Type B pancreatic cell (in vitro differentiated cells): ENCODE measurements around the gene FOXG1. TPM values are rescaled to one million over a fixed set of nuclear protein-coding genes. Genes with fewer than 3 reads are reported as not detected.

Source experiments
- DNase-seq: peaks from one replicate; pipeline ENCODE4 v3.0.0; 2021; ENCODE audit warnings: mixed read lengths; ENCODE audit not compliant: unreplicated experiment; ENCODE audit errors: extremely low spot score
- H3K27ac Mint-ChIP-seq: 2 replicates; pipeline ENCODE4 v1.8.0; 2021; ENCODE audit warnings: mild to moderate bottlenecking, mixed read lengths
- H3K27me3 Mint-ChIP-seq: 2 replicates; pipeline ENCODE4 v1.8.0; 2021; ENCODE audit warnings: mixed read lengths
- H3K36me3 Mint-ChIP-seq: 2 replicates; pipeline ENCODE4 v1.8.0; 2021; ENCODE audit warnings: mixed read lengths
- H3K4me1 Mint-ChIP-seq: one replicate; pipeline ENCODE4 v1.8.0; 2021; ENCODE audit warnings: mixed read lengths; ENCODE audit not compliant: unreplicated experiment
- H3K4me3 Mint-ChIP-seq: 2 replicates; pipeline ENCODE4 v1.8.0; 2021; ENCODE audit warnings: mild to moderate bottlenecking, mixed read lengths
- H3K9me3 Mint-ChIP-seq: 2 replicates; pipeline ENCODE4 v1.8.0; 2021; ENCODE audit warnings: mixed read lengths
- total RNA-seq: library from RNA; stranded (reverse); gene quantifications from 2 replicates; pipeline ENCODE4 v1.2.1, GENCODE V29; 2021; ENCODE audit warnings: low replicate concordance
- TF ChIP-seq, protein P1 (sequence below): fragments of 200-600 bp; sonication (generic); conservative IDR thresholded peaks from 2 replicates; pipeline ENCODE4 v1.5.0; 2021; ENCODE audit warnings: antibody characterized with exemption, mild to moderate bottlenecking

FOXG1 gene
- total RNA-seq, 1 donor from 2014 or later = 1.7 TPM

DNA sequence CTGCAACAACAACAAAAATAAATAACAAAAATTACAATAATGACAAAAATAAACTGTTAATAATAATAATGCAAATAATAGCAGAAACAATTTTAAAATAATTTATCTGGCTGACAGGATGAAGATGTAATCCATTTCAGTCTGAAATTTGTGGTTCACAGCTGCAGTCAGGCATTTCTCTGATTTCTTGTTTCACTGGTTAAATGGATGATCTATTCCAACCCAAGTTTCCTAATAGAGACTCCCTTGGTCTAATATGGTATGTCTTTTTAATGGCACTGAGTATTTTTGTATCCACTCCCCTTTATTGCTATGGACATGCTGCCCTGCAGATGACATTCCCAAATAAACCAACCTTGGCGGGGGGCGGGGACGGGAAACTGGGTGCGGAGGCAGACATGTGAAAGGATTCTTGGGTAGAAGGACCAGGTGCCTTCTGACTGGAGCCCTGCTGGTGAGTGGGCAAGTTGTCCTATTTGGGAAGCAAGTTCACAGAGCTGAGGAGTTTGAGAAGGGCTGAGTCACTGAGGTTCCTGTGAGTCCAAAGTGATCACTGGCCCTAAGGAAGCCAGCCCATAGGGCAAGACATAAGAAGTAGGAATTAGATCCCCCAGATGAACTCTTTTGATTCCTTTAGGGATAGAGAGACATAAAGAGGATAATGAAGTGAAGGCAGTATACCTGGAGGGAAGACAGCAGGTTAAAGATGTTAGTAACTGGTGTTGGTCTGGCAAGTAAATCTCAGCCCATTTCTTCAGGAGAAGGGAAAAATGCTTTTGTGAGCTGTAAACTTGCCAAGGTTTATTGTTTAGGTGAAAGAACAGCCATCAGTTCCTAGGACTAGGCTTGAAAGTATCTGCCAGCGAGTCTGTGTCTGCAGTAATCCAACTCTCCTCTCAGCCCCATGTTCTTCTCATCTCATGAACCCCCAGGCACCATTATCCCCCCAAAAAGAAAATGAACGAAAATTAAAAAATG is 14.5 kb downstream of the FOXG1 start:
- H3K4me3 Mint-ChIP-seq = no peak overlapping the region
- H3K27me3 Mint-ChIP-seq = peaks cover 100% of the 10 kb centered on the region
- TF ChIP-seq, protein P1, sequence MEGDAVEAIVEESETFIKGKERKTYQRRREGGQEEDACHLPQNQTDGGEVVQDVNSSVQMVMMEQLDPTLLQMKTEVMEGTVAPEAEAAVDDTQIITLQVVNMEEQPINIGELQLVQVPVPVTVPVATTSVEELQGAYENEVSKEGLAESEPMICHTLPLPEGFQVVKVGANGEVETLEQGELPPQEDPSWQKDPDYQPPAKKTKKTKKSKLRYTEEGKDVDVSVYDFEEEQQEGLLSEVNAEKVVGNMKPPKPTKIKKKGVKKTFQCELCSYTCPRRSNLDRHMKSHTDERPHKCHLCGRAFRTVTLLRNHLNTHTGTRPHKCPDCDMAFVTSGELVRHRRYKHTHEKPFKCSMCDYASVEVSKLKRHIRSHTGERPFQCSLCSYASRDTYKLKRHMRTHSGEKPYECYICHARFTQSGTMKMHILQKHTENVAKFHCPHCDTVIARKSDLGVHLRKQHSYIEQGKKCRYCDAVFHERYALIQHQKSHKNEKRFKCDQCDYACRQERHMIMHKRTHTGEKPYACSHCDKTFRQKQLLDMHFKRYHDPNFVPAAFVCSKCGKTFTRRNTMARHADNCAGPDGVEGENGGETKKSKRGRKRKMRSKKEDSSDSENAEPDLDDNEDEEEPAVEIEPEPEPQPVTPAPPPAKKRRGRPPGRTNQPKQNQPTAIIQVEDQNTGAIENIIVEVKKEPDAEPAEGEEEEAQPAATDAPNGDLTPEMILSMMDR = no peak
- no peaks in the 10 kb centered on the region for H3K36me3 Mint-ChIP-seq
- H3K9me3 Mint-ChIP-seq = no peaks in the 10 kb centered on the region
- H3K27ac Mint-ChIP-seq = no peak overlapping the region
- no peak for DNase-seq
- H3K4me1 Mint-ChIP-seq = peaks cover 8% of the 10 kb centered on the region

DNA sequence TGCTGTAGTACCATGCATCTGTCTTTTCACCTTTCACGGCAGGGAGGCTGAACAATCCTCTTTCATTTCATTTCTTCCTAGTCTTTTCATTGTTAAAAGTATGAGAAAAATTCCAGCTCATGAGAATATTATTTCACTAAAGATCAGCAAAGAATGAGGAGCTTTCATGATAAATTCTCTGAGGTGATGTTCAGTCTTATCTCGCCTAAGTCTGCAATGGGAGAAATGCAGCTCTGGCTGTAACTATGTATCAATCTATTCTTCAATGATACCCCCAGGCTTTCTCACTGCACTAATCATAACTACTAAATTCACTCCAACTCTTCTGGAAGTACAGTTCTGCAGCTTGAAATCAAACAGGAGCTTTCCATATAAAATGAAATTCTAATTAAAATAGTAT is 15.7 kb downstream of the FOXG1 start:
- Mint-ChIP-seq H3K4me1 (peaks cover 8% of the 10 kb centered on the region), H3K27me3 (peaks cover 96% of the 10 kb centered on the region), H3K4me3 (no peak overlapping the region), H3K27ac (no peak overlapping the region), H3K9me3 (no peaks in the 10 kb centered on the region), H3K36me3 (no peaks in the 10 kb centered on the region)
- no peak for DNase-seq
- TF ChIP-seq, protein P1 = no peak

DNA sequence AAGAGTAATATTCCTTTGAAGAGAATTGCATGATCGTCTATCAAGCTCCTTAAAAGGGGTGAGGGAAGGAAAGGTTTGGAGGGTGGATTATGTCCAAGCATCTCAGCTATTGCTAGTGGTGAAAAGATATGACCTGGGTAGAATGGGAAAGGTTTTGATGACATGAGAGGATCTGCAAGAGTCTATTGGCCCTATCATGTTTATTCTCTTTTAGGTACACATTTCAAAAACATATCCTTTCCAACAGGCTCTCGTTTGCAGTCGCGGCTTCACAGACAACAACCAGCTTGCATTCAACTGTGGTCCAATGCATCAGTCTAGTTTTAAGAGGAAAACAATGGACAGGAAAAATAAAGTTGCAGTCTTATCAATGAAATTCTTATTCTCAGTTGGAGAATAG is 17.1 kb downstream of the FOXG1 start:
- DNase-seq = no peak
- TF ChIP-seq, protein P1 = no peak
- H3K27ac Mint-ChIP-seq = no peak overlapping the region
- H3K27me3 Mint-ChIP-seq = peaks cover 92% of the 10 kb centered on the region
- H3K4me3 Mint-ChIP-seq = peak overlapping the region; percentile 35
- H3K4me1 Mint-ChIP-seq = peaks cover 8% of the 10 kb centered on the region
- no peaks in the 10 kb centered on the region for H3K36me3 Mint-ChIP-seq
- no peaks in the 10 kb centered on the region for H3K9me3 Mint-ChIP-seq

DNA sequence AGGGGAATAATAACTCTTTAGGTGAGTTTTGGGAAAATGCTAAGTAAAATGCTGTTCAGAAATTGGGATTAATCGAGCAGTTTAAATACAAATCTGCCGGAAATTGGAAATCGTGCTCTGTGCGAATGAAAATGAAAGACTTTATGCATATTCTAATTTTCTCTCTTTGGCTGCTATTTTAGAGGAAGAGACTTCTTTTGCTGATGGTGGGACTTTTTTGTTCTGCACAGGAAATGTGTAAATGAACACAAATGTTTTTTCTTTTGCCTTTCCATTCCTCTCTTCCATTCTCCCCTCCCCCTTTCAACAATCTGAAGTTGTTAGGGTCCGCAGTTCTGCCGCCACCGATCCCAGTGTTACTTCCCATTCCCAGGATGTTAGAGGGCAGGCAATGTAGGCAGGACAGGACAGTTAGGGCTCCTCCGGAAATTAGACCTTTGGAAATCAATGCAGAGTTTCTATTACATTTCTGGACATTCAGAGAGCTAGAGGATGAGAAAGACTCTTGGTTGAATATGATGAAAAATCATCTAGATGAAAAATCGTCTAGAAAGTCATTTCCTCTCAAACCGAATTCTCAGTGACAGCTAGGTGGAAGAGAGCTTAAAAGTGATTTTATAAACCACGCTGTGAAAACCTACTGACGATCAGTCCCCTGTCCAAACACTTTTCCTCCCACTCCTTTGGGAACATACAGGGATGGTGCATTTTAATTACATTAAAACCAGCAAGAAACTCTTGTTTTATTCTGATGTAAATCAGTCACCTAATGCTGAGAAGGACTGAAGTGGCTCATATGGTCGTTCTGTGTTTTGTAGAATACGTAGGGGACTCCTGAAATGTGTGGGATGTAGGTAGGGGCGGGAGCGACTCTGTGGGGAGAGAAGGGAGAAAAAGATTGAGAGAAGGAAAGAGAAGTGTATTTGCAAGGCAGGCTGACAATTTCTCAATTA is 17.8 kb downstream of the FOXG1 start:
- Mint-ChIP-seq H3K4me1 (peaks cover 8% of the 10 kb centered on the region), H3K4me3 (peak overlapping the region; percentile 82), H3K36me3 (no peaks in the 10 kb centered on the region), H3K9me3 (no peaks in the 10 kb centered on the region), H3K27me3 (peaks cover 89% of the 10 kb centered on the region), H3K27ac (no peak overlapping the region)
- TF ChIP-seq, protein P1 = no peak
- DNase-seq = no peak

DNA sequence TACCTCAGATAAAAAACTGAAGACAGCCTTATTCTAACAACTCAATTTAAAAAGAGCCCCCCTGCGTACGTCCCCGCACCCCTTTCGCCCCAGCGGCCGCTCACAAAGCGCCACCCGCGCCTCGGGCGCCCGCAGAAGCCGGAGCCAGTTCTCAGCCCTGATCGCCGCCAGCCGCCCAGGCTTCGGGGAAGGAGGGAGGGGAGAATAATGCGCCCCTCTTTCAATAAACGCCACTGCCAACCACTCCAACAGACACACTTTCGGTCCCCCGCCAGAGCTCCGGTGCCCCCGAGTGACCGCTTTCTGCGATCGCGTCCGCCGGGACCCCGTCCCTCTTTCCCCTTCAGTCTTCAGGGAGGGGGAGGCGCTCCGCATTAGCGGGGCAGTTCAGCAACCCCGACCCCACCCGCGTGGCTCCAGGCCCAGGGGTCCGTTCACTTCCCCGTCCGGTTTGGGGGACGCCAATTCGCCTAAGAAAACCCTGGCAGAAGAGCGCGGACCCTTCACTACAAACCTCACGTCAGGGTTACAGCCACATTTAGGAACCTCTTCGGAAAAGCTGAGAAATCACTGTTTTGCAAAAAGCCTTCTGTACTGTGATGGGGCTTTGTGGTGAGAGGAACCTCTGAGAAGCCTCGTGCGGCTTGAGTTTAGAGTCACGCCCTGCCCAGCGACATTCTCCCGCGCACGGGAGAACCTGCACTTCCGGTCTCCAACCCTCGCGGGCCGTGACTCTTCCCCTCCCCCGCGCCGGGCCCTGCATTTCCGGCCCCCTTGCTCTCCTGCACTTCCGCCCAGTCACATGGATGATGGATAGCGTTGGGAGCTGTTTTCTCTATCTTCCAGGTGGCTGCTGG is 18.7 kb downstream of the FOXG1 start:
- peaks cover 81% of the 10 kb centered on the region for H3K27me3 Mint-ChIP-seq
- H3K9me3 Mint-ChIP-seq = no peaks in the 10 kb centered on the region
- TF ChIP-seq, protein P1 = no peak
- H3K4me1 Mint-ChIP-seq = peaks cover 8% of the 10 kb centered on the region
- no peak for DNase-seq
- no peak overlapping the region for H3K27ac Mint-ChIP-seq
- H3K4me3 Mint-ChIP-seq = peak overlapping the region; percentile 82
- no peaks in the 10 kb centered on the region for H3K36me3 Mint-ChIP-seq
